OCI-M1 (cell line): ENCODE measurements around the gene IGF1.
A peak's percentile ranks its signal among the peaks of the same experiment; 100 is the strongest.
"Not testable (repeated sequence)": the region's sequence is repeated elsewhere in the genome, so short reads cannot be mapped to it uniquely, and the experiment has no call there.

Experiments
- DNase-seq: peaks from one replicate; lab custom pipeline; 2025; lab: John Stamatoyannopoulos, UW

Gene IGF1

GRCh38 chr12:102461501-102461900, 18.9 kb downstream of the IGF1 start:
- DNase-seq = peak; percentile 38

GRCh38 chr12:102459314-102459713, 21.0 kb downstream of the IGF1 start:
- no peak for DNase-seq

GRCh38 chr12:102454808-102455760, 25.3 kb downstream of the IGF1 start:
- DNase-seq = peak; percentile 41

GRCh38 chr12:102454330-102454729, 26.0 kb downstream of the IGF1 start:
- DNase-seq = no peak

GRCh38 chr12:102452605-102453004, 27.8 kb downstream of the IGF1 start:
- DNase-seq = no peak

GRCh38 chr12:102449018-102449417, 31.3 kb downstream of the IGF1 start:
- not testable (repeated sequence) for DNase-seq

GRCh38 chr12:102447426-102447825, 32.9 kb downstream of the IGF1 start:
- DNase-seq = not testable (repeated sequence)

GRCh38 chr12:102444707-102445106, 35.7 kb downstream of the IGF1 start:
- no peak for DNase-seq

GRCh38 chr12:102444093-102444492, 36.3 kb downstream of the IGF1 start:
- no peak for DNase-seq

- peak; percentile 90 for DNase-seq
Observed at GRCh38 chr12:102441077-102441596, 39.2 kb downstream of the IGF1 start.

GRCh38 chr12:102439426-102440405, 40.6 kb downstream of the IGF1 start:
- DNase-seq = no peak

GRCh38 chr12:102438827-102439210, 41.5 kb downstream of the IGF1 start:
- peak; percentile 45 for DNase-seq

- peak; percentile 94 for DNase-seq
Observed at GRCh38 chr12:102438047-102438826, 42.1 kb downstream of the IGF1 start.

GRCh38 chr12:102437511-102437910, 42.9 kb downstream of the IGF1 start:
- peak; percentile 83 for DNase-seq

GRCh38 chr12:102436867-102437266, 43.5 kb downstream of the IGF1 start:
- peak; percentile 58 for DNase-seq

GRCh38 chr12:102435827-102436436, 44.4 kb downstream of the IGF1 start:
- peak; percentile 15 for DNase-seq

- DNase-seq = no peak
Observed at GRCh38 chr12:102433304-102433703, 47.1 kb downstream of the IGF1 start.

GRCh38 chr12:102430661-102431060, 49.7 kb downstream of the IGF1 start:
- DNase-seq = peak; percentile 53

GRCh38 chr12:102429211-102430154, 50.9 kb downstream of the IGF1 start:
- peak; percentile 93 for DNase-seq

- no peak for DNase-seq
Observed at GRCh38 chr12:102427543-102427941, 52.8 kb downstream of the IGF1 start.
